K562 (cell line): ENCODE results near the gene JPT2. TPM values are rescaled to one million over a fixed set of nuclear protein-coding genes. Genes with fewer than 3 reads are reported as not detected.
A peak's percentile ranks its signal among the peaks of the same experiment; 100 is the strongest.

Source experiments
- ATAC-seq: fragments of 200-7000 bp; cut with Tn5 transposase; 3 replicates; pipeline ENCODE4 v1.9.1; 2020; ENCODE audit warnings: moderate library complexity
- BruUV-seq: library from RNA; stranded (reverse); fragments of 400-500 nt; replicated peaks from 2 replicates; lab custom pipeline; 2021; lab: Mats Ljungman, UMichigan
- CTCF ChIA-PET: fragments of 300-600 bp; formaldehyde crosslinking; extraction: SDS; loops from one replicate; lab custom pipeline; 2021; ENCODE audit warnings: low intra/inter-chr PET ratio; lab: Yijun Ruan, JAX
- POLR2A ChIA-PET: fragments of 300-600, 350-650 bp; sonication (Branson Sonifier 250); formaldehyde crosslinking; extraction: SDS; loops from one replicate; lab custom pipeline; 2021; ENCODE audit warnings: antibody characterized with exemption, inconsistent platforms; lab: Yijun Ruan, JAX
- DNase-seq, 4 experiments: peaks; one replicate each; pipeline versions ENCODE4 v3.0.0 to v3.0.0-alpha.2; 2011 to 2018; ENCODE audit warnings: low spot score in 3 of 4, mixed read lengths in 3 of 4; ENCODE audit errors: extremely low read depth in 1 of 4
- FAIRE-seq: peaks from 2 replicates; lab custom pipeline; 2011; peaks lifted over from hg19 to GRCh38; lab: Jason Lieb, UNC
- H2AFZ ChIP-seq: 2 replicates; pipeline ENCODE4 v1.6.0; 2011; ENCODE audit warnings: low read depth, low read length, control low read depth, inconsistent platforms
- H3K27ac ChIP-seq: fragments of 200-600 bp; 3 replicates; pipeline ENCODE4 v1.8.0; 2011; ENCODE audit warnings: low read depth, mild to moderate bottlenecking, control low read depth, inconsistent platforms, low read length, moderate library complexity, mixed read lengths; ENCODE audit errors: extremely low read depth
- H3K27me3 ChIP-seq, 2 experiments: fragments of 300-600 bp in 1 of 2; 2 replicates in 1 of 2; 3 replicates in 1 of 2; pipeline versions ENCODE4 v1.6.0 to v1.8.0; 2011; ENCODE audit warnings: inconsistent platforms in 2 of 2, low read length in 2 of 2, mild to moderate bottlenecking in 1 of 2, mixed read lengths in 1 of 2, moderate library complexity in 1 of 2; ENCODE audit not compliant: control insufficient read depth in 2 of 2, insufficient read depth in 2 of 2
- H3K36me3 ChIP-seq: fragments of 300-600 bp; 3 replicates; pipeline ENCODE4 v1.8.0; 2011; ENCODE audit warnings: mild to moderate bottlenecking, low read length, inconsistent platforms; ENCODE audit not compliant: control insufficient read depth, insufficient read depth
- H3K4me1 ChIP-seq, 2 experiments: fragments of 200-600 bp in 1 of 2; replicated peaks in 1 of 2; 2 replicates in 1 of 2; 3 replicates in 1 of 2; pipeline versions ENCODE4 v1.5.1 to v1.8.0; 2011; ENCODE audit warnings: inconsistent platforms in 2 of 2, low read length in 2 of 2, mild to moderate bottlenecking in 1 of 2, mixed read lengths in 1 of 2, moderate library complexity in 1 of 2; ENCODE audit not compliant: control insufficient read depth in 2 of 2, insufficient read depth in 2 of 2
- H3K4me2 ChIP-seq: 2 replicates; pipeline ENCODE4 v1.6.1; 2011; ENCODE audit warnings: low read length, control low read depth, inconsistent platforms, mixed read lengths; ENCODE audit not compliant: insufficient read depth
- H3K4me3 ChIP-seq: fragments of 200-600 bp; sonication (generic), shearing (Covaris generic); 2 replicates; pipeline ENCODE4 v1.5.1; 2016; ENCODE audit warnings: control low read depth, inconsistent platforms
- H3K79me2 ChIP-seq: fragments of 200-600 bp; 3 replicates; pipeline ENCODE4 v1.8.0; 2011; ENCODE audit warnings: low read length, inconsistent platforms; ENCODE audit not compliant: control insufficient read depth, insufficient read depth
- H3K9ac ChIP-seq, 2 experiments: 2 replicates each; pipeline versions ENCODE4 v1.6.0 to v1.6.1; 2011; ENCODE audit warnings: low read depth in 2 of 2, low read length in 2 of 2, control low read depth in 1 of 2, inconsistent platforms in 1 of 2, mild to moderate bottlenecking in 1 of 2, mixed read lengths in 1 of 2; ENCODE audit not compliant: insufficient read depth in 1 of 2
- H3K9me1 ChIP-seq: one replicate; pipeline ENCODE4 v1.6.0; 2011; ENCODE audit warnings: inconsistent platforms, mild to moderate bottlenecking, low read length, moderate library complexity; ENCODE audit not compliant: control insufficient read depth, insufficient read depth
- H3K9me3 ChIP-seq: replicated peaks from 2 replicates; pipeline ENCODE4 v1.5.1; 2011; ENCODE audit warnings: low read depth, low read length, inconsistent platforms; ENCODE audit not compliant: control insufficient read depth, insufficient read depth
- H4K20me1 ChIP-seq: replicated peaks from 2 replicates; pipeline ENCODE4 v1.6.1; 2011; ENCODE audit warnings: low read length, inconsistent platforms, mixed read lengths; ENCODE audit not compliant: control insufficient read depth, insufficient read depth
- BHLHE40 ChIP-seq: IDR thresholded peaks from 2 replicates; pipeline ENCODE4 v1.6.1; 2011; ENCODE audit warnings: low read length, improper control_type of control experiment
- CBFB ChIP-seq: sonication (generic); formaldehyde crosslinking; IDR thresholded peaks from 2 replicates; pipeline ENCODE4 v1.4.0; 2020; ENCODE audit warnings: mild to moderate bottlenecking, missing genetic modification reagents
- CBX5 ChIP-seq: IDR thresholded peaks from 2 replicates; pipeline ENCODE4 v1.6.1; 2014; ENCODE audit warnings: low read depth, borderline replicate concordance
- HDAC6 ChIP-seq: IDR thresholded peaks from 2 replicates; pipeline ENCODE4 v1.6.1; 2012; ENCODE audit warnings: low read depth, mild to moderate bottlenecking, control low read depth, inconsistent platforms, low read length, moderate library complexity
- KLF16 ChIP-seq: IDR thresholded peaks from 2 replicates; pipeline ENCODE4 v1.6.1; 2016; ENCODE audit warnings: antibody characterized with exemption
- WHSC1 ChIP-seq: IDR thresholded peaks from one replicate; pipeline ENCODE4 v1.6.1; 2012; ENCODE audit warnings: low read length, control low read depth, inconsistent platforms
- ZBTB7A ChIP-seq: IDR thresholded peaks from 2 replicates; pipeline ENCODE4 v1.6.1; 2011; ENCODE audit warnings: low read depth, mild to moderate bottlenecking, low read length, moderate library complexity, borderline replicate concordance; ENCODE audit not compliant: control insufficient read depth
- ZNF263 ChIP-seq: sonication (generic); formaldehyde crosslinking; IDR thresholded peaks from 2 replicates; pipeline ENCODE4 v1.8.0; 2022; ENCODE audit warnings: mild to moderate bottlenecking, missing genetic modification reagents, borderline replicate concordance
- WGBS: fragments of 100-300 bp; shearing (Covaris generic); methylation state at CpG from one replicate; pipeline ENCODE4 v1.1.6; 2016; ENCODE audit warnings: low coverage, mixed read lengths; ENCODE audit not compliant: insufficient coverage; ENCODE audit errors: missing lambda C conversion rate; 5-methylcytosine and 5-hydroxymethylcytosine counted together
- in situ Hi-C: fragments of 300-500 bp; cut with MboI; formaldehyde crosslinking; loops from 4 replicates; pipeline ENCODE4 v1.15.0; 2018; ENCODE audit warnings: inconsistent platforms, mixed read lengths
- intact Hi-C: fragments of 100-400 bp; cut with micrococcal nuclease; formaldehyde crosslinking; loops from 2 replicates; pipeline ENCODE4 v1.14.2; 2022
- polyA plus RNA-seq, 8 experiments: library from polyadenylated mRNA; depleted of rRNA in 4 of 8; stranded (reverse) in 5 of 8; unstranded in 3 of 8; fragments of >200 nt; fragmentation: Nextera tagmentation in 2 of 8; fragmentation: Illumina TruSeq in 1 of 8; extraction: Ambion mirVana in 2 of 8; extraction: Trizol in 1 of 8; gene quantifications; 2 replicates each; pipeline versions ENCODE4 v1.2.1 to v1.2.3, GENCODE V29; 2011 to 2014; ENCODE audit warnings: inconsistent platforms in 1 of 8, missing spikeins in 1 of 8
- total RNA-seq, 7 experiments: library from RNA; depleted of rRNA in 6 of 7; stranded (reverse); fragments of >200 nt in 6 of 7; fragmentation: Illumina TruSeq in 2 of 7; extraction: Trizol in 2 of 7; gene quantifications; 2 replicates each; pipeline versions ENCODE4 v1.2.1 to v1.2.3, GENCODE V29; 2011 to 2021; ENCODE audit warnings: low replicate concordance in 1 of 7
- TF ChIP-seq, protein P1 (sequence below): fragments of 250-450 bp; sonication (Bioruptor Pico); IDR thresholded peaks from 2 replicates; pipeline ENCODE4 v1.5.0; 2021
- TF ChIP-seq, protein P2 (sequence below): fragments of 250-450 bp; sonication (Bioruptor Pico); IDR thresholded peaks from 2 replicates; pipeline ENCODE4 v1.4.0; 2020; ENCODE audit warnings: borderline replicate concordance

Gene JPT2
- total and polyA plus RNA-seq, 9 of the 15 experiments (the other 6 are each of a cell fraction or from before 2014, with no cell fraction given) = 25.5 to 133 (median 106) TPM

DNA sequence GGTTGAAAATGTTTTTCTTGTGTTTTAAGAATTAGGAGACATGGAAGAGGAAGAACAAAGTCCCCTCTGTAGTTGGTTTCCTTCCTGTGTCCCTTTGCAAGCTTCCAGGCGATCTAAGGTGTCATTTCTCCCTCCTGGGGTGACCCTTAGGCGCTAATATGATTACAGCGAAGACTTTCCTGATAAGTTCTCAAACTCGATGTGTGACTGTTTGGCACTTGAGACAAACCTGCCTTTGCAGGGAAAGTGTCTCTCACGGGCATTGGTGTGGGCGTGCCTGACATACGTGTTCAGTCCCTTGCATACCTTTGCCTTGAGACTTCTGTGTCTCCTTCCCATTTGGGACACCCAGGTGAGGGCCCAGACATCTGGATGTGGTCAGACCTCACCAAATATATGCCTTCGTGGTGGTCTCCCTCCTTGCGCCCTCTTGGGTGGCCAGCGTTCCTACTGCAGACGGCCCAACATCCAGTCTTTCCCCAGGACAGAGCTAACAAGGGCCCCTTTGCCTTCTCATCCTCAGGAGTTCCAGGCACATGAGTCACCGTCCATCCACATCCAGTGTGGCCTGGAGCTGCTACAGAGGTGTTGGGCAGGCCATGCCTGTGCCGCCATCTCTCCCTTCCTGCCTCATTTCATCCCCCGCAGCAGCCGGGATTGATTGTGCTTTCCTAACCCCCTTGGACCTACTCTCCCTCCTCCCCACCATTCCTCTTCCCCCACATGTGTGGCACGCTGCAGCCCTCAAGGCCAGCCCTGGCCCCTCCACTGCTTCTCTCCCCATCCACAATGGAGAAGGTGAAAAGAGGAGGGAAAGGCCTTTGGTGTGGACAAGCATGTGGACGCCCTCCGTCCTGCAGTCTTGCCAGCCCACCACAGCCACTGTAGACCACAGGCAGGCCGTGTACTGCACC is 3.1 kb upstream of the JPT2 start:
- TF ChIP-seq HDAC6 (no peak), ZNF263 (peak; percentile 76)
- Histone ChIP-seq H3K4me1 (peaks cover 7 to 25% of the 10 kb centered on the region in 2 experiments; a peak in 4 of 5 replicates), H3K9me1 (no peaks in the 10 kb centered on the region), H3K27me3 (no peaks in the 10 kb centered on the region), H3K27ac (no peak overlapping the region), H3K79me2 (peaks cover 19% of the 10 kb centered on the region), H3K4me2 (no peak overlapping the region), H3K9ac (peak overlapping the region in 1 of 2 experiments; percentile 60; a peak in 1 of 4 replicates), H4K20me1 (no peaks in the 10 kb centered on the region; the same call in 1 of the 2 replicates), H3K9me3 (no peaks in the 10 kb centered on the region), H3K36me3 (peaks cover 65% of the 10 kb centered on the region; the same call in 2 of the 3 replicates), H3K4me3 (no peak overlapping the region), H2AFZ (no peak overlapping the region)
- no TSS peak for BruUV-seq
- ATAC-seq (no peak), DNase-seq (no peak), FAIRE-seq (no peak)
- ChIA-PET CTCF (no interaction called here), POLR2A (interaction anchor here (0.7 to 1.5 kb wide), 2 partner anchors 9 to 14 kb away, joined by 3 to 4 read pairs; no protein-coding TSS in a partner anchor)
- in situ Hi-C loops (no loop called here), intact Hi-C loops (no loop called here)
- 84% methylated on average over 12 of the region's 19 CpGs for WGBS

DNA sequence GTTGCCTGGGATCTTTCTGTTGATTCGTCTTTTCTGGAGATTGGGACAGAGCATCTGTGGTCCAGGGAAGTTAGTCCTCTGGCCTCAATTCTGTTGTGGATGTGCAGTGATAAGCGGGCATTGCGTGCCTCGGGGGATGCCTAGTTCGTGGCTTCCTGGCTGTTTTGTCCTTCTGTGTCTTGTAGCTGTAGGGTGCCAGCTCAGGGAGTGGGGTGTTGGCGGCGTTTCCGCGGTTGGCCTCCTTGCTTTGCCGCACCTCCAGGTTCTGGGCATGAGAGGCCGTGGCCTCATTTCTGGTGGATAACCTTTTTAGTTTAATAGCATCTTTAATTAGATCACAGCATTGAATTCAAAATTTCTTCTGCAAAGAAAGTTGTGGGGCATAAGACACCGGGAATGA is 1.4 kb upstream of the JPT2 start:
- H3K27me3 ChIP-seq = no peaks in the 10 kb centered on the region
- FAIRE-seq (no peak), ATAC-seq (no peak), DNase-seq (no peak)
- H3K79me2 ChIP-seq = peaks cover 36% of the 10 kb centered on the region
- no peaks in the 10 kb centered on the region for H3K9me1 ChIP-seq
- no peak overlapping the region for H3K4me3 ChIP-seq
- H2AFZ ChIP-seq = no peak overlapping the region
- ChIA-PET CTCF (no interaction called here), POLR2A (interaction anchor here (0.6 to 2.6 kb wide), 2 partner anchors 9 to 74 kb away, joined by 3 to 18 read pairs; no protein-coding TSS in a partner anchor)
- BruUV-seq = no TSS peak
- in situ Hi-C loops = no loop called here
- no peak overlapping the region for H3K9ac ChIP-seq
- H3K4me1 ChIP-seq = peaks cover 13 to 30% of the 10 kb centered on the region in 2 experiments; a peak in 4 of 5 replicates
- H4K20me1 ChIP-seq = peaks cover 6% of the 10 kb centered on the region
- H3K4me2 ChIP-seq = no peak overlapping the region
- H3K27ac ChIP-seq = no peak overlapping the region
- H3K36me3 ChIP-seq = peaks cover 68% of the 10 kb centered on the region; the same call in 2 of the 3 replicates
- intact Hi-C loops = no loop called here
- 89% methylated on average over 12 of the region's 12 CpGs for WGBS
- H3K9me3 ChIP-seq = no peaks in the 10 kb centered on the region
- TF ChIP-seq CBX5 = no peak
- no peak for TF ChIP-seq CBFB (CRISPR knock-in tag)
- TF ChIP-seq, protein P1, sequence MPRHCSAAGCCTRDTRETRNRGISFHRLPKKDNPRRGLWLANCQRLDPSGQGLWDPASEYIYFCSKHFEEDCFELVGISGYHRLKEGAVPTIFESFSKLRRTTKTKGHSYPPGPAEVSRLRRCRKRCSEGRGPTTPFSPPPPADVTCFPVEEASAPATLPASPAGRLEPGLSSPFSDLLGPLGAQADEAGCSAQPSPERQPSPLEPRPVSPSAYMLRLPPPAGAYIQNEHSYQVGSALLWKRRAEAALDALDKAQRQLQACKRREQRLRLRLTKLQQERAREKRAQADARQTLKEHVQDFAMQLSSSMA = no peak
- no peak for TF ChIP-seq KLF16
- no peak for TF ChIP-seq ZBTB7A
- no peak for TF ChIP-seq BHLHE40
- TF ChIP-seq, protein P2, sequence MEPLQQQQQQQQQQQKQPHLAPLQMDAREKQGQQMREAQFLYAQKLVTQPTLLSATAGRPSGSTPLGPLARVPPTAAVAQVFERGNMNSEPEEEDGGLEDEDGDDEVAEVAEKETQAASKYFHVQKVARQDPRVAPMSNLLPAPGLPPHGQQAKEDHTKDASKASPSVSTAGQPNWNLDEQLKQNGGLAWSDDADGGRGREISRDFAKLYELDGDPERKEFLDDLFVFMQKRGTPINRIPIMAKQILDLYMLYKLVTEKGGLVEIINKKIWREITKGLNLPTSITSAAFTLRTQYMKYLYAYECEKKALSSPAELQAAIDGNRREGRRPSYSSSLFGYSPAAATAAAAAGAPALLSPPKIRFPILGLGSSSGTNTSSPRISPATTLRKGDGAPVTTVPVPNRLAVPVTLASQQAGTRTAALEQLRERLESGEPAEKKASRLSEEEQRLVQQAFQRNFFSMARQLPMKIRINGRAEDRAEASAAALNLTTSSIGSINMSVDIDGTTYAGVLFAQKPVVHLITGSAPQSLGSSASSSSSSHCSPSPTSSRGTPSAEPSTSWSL (CRISPR knock-in tag) = no peak
- TF ChIP-seq WHSC1 = no peak
